ENCODE data around the gene DNAJB9.

Gene DNAJB9

GRCh38 chr7:108611268-108611667 lies 41.6 kb downstream of the DNAJB9 start:
- no peak for DNase-seq

- no peak for DNase-seq
Observed at GRCh38 chr7:108613147-108613948, 43.7 kb downstream of the DNAJB9 start.

- DNase-seq: no peak
Observed at GRCh38 chr7:108613949-108614381, 44.3 kb downstream of the DNAJB9 start.

GRCh38 chr7:108614896-108615295 lies 45.2 kb downstream of the DNAJB9 start:
- DNase-seq: no peak

- DNase-seq: no peak
Observed at GRCh38 chr7:108618056-108618455, 48.4 kb downstream of the DNAJB9 start.

- no peak for DNase-seq
Observed at GRCh38 chr7:108623220-108623619, 53.5 kb downstream of the DNAJB9 start.

All from activated effector memory CD4-positive, alpha-beta T cell treated with Interleukin-2 at 50 U/mL for 16 hours (primary cell).